GM23338 (cell line): ENCODE measurements around the gene CLCF1. TPM values are rescaled to one million over a fixed set of nuclear protein-coding genes. Genes with fewer than 3 reads are reported as not detected.

Experiments
- ATAC-seq: fragments of 200-7000 bp; cut with Tn5 transposase; 3 replicates; pipeline ENCODE4 v1.9.1; 2020
- DNase-seq: peaks from one replicate; pipeline ENCODE4 v3.0.0-alpha.2; 2015; ENCODE audit warnings: low spot score
- H2AFZ ChIP-seq: fragments of 200-600 bp; sonication (generic); 2 replicates; pipeline ENCODE4 v1.8.0; 2016; ENCODE audit warnings: antibody characterized with exemption, mild to moderate bottlenecking, moderate library complexity
- H3F3A ChIP-seq: fragments of 200-600 bp; sonication (generic); replicated peaks from 2 replicates; pipeline ENCODE4 v1.8.0; 2017; ENCODE audit warnings: antibody characterized with exemption, mixed run types, low read depth
- H3K27ac ChIP-seq: fragments of 200-600 bp; sonication (generic); 2 replicates; pipeline ENCODE4 v1.6.1; 2016; ENCODE audit warnings: low read depth
- H3K27me3 ChIP-seq: fragments of 200-600 bp; sonication (generic); 2 replicates; pipeline ENCODE4 v1.8.0; 2016; ENCODE audit warnings: mild to moderate bottlenecking, mixed run types, moderate library complexity; ENCODE audit not compliant: insufficient read depth
- H3K36me3 ChIP-seq: fragments of 200-600 bp; sonication (generic); 2 replicates; pipeline ENCODE4 v1.8.0; 2016; ENCODE audit warnings: mild to moderate bottlenecking; ENCODE audit not compliant: insufficient read depth
- H3K4me1 ChIP-seq: fragments of 200-600 bp; sonication (generic); 2 replicates; pipeline ENCODE4 v1.8.0; 2016; ENCODE audit warnings: mild to moderate bottlenecking, moderate library complexity; ENCODE audit not compliant: insufficient read depth
- H3K4me2 ChIP-seq: fragments of 200-600 bp; sonication (generic); 2 replicates; pipeline ENCODE4 v1.7.1; 2017; ENCODE audit warnings: mixed run types
- H3K4me3 ChIP-seq: fragments of 200-600 bp; sonication (generic); 2 replicates; pipeline ENCODE4 v1.6.1; 2016; ENCODE audit warnings: mixed run types
- H3K79me2 ChIP-seq: fragments of 200-600 bp; sonication (generic); replicated peaks from 2 replicates; pipeline ENCODE4 v1.8.0; 2017; ENCODE audit warnings: mild to moderate bottlenecking; ENCODE audit not compliant: insufficient read depth
- H3K9me2 ChIP-seq: fragments of 200-600 bp; sonication (generic); 2 replicates; pipeline ENCODE4 v1.8.0; 2017; ENCODE audit not compliant: insufficient read depth
- H4K20me1 ChIP-seq: fragments of 200-600 bp; sonication (generic); replicated peaks from 2 replicates; pipeline ENCODE4 v1.8.0; 2017; ENCODE audit warnings: mild to moderate bottlenecking; ENCODE audit not compliant: insufficient read depth
- H3K27ac Mint-ChIP-seq: 2 replicates; pipeline ENCODE4 v1.8.0; 2020; ENCODE audit warnings: inconsistent platforms, mild to moderate bottlenecking, moderate library complexity, mixed read lengths
- H3K27me3 Mint-ChIP-seq: 3 replicates; pipeline ENCODE4 v1.8.0; 2022; ENCODE audit warnings: low read depth, mild to moderate bottlenecking, moderate library complexity, mixed read lengths, inconsistent platforms; ENCODE audit not compliant: insufficient read depth, poor library complexity
- H3K36me3 Mint-ChIP-seq: 3 replicates; pipeline ENCODE4 v1.8.0; 2021; ENCODE audit warnings: low read depth, mild to moderate bottlenecking, inconsistent platforms, moderate library complexity, mixed read lengths
- H3K4me1 Mint-ChIP-seq: 3 replicates; pipeline ENCODE4 v1.8.0; 2020; ENCODE audit warnings: mild to moderate bottlenecking, inconsistent platforms, mixed read lengths
- H3K4me3 Mint-ChIP-seq: 3 replicates; pipeline ENCODE4 v1.8.0; 2021; ENCODE audit warnings: moderate library complexity, mild to moderate bottlenecking, inconsistent platforms, mixed read lengths
- H3K9me3 Mint-ChIP-seq: 3 replicates; pipeline ENCODE4 v1.8.0; 2020; ENCODE audit warnings: moderate library complexity, mild to moderate bottlenecking, inconsistent platforms, mixed read lengths
- ETS1 ChIP-seq: IDR thresholded peaks from 2 replicates; pipeline ENCODE4 v1.6.1; 2016; ENCODE audit warnings: antibody characterized with exemption
- EZH2 ChIP-seq: fragments of 200-600 bp; sonication (generic); IDR thresholded peaks from one replicate; pipeline ENCODE4 v1.8.0; 2017; ENCODE audit warnings: antibody characterized with exemption, mild to moderate bottlenecking, low read depth; ENCODE audit not compliant: unreplicated experiment
- EZH2phosphoT487 ChIP-seq: fragments of 200-600 bp; sonication (generic); IDR thresholded peaks from one replicate; pipeline ENCODE4 v1.8.1; 2018; ENCODE audit warnings: antibody characterized with exemption; ENCODE audit not compliant: unreplicated experiment
- POLR2AphosphoS5 ChIP-seq: IDR thresholded peaks from 2 replicates; pipeline ENCODE4 v1.6.1; 2016; ENCODE audit warnings: antibody characterized with exemption, low read depth
- STAT1 ChIP-seq: IDR thresholded peaks from one replicate; pipeline ENCODE4 v1.6.1; 2016; ENCODE audit warnings: antibody characterized with exemption; ENCODE audit not compliant: unreplicated experiment
- polyA plus RNA-seq: library from polyadenylated mRNA; unstranded; fragments of >200 nt; fragmentation: Nextera tagmentation; extraction: Ambion mirVana; gene quantifications from 2 replicates; pipeline ENCODE4 v1.2.1, GENCODE V29; 2016
- total RNA-seq: library from RNA; depleted of rRNA; stranded (reverse); fragments of >200 nt; shearing (Covaris generic); gene quantifications from 2 replicates; pipeline ENCODE4 v1.2.3, GENCODE V29; 2014
- TF ChIP-seq, protein P1 (sequence below): IDR thresholded peaks from one replicate; pipeline ENCODE4 v1.6.1; 2018; ENCODE audit warnings: antibody characterized with exemption; ENCODE audit not compliant: unreplicated experiment
- TF ChIP-seq, protein P2 (sequence below), 2 experiments: fragments of 200-600 bp in 1 of 2; sonication (generic) in 1 of 2; conservative IDR thresholded peaks; 2 replicates each; pipeline versions ENCODE4 v1.5.1 to v1.6.1; 2016 to 2017; ENCODE audit warnings: antibody characterized with exemption in 2 of 2, low read depth in 2 of 2, mild to moderate bottlenecking in 2 of 2, moderate library complexity in 1 of 2

CLCF1 gene
- total and polyA plus RNA-seq, 2 experiments from 2014 or later: 0.32 TPM; not detected in 1

- peaks cover 48% of the 10 kb centered on the region for H3K4me1 Mint-ChIP-seq
- peak overlapping the region; percentile 88 for H3K4me2 ChIP-seq
- ATAC-seq: peak; percentile 3
These were observed 2.1 kb upstream of the CLCF1 start for GRCh38 chr11:67375320-67376055.

More at GRCh38 chr11:67375320-67376055, 2.1 kb upstream of the CLCF1 start:
- no peaks in the 10 kb centered on the region for H3K36me3 ChIP-seq
- no peaks in the 10 kb centered on the region for H3K9me2 ChIP-seq
- H3K79me2 ChIP-seq: no peaks in the 10 kb centered on the region
- Mint-ChIP-seq H3K27ac (no peak overlapping the region), H3K36me3 (no peaks in the 10 kb centered on the region), H3K27me3 (peaks cover 41% of the 10 kb centered on the region), H3K4me3 (peak overlapping the region; percentile 80), H3K9me3 (no peaks in the 10 kb centered on the region)
- no peak for TF ChIP-seq EZH2phosphoT487
- TF ChIP-seq ETS1: 0 out of 2 replicates have a peak, but pooled peaks have one; percentile 29
- no peak for TF ChIP-seq STAT1
- TF ChIP-seq EZH2: peak; percentile 71
- TF ChIP-seq, protein P1, sequence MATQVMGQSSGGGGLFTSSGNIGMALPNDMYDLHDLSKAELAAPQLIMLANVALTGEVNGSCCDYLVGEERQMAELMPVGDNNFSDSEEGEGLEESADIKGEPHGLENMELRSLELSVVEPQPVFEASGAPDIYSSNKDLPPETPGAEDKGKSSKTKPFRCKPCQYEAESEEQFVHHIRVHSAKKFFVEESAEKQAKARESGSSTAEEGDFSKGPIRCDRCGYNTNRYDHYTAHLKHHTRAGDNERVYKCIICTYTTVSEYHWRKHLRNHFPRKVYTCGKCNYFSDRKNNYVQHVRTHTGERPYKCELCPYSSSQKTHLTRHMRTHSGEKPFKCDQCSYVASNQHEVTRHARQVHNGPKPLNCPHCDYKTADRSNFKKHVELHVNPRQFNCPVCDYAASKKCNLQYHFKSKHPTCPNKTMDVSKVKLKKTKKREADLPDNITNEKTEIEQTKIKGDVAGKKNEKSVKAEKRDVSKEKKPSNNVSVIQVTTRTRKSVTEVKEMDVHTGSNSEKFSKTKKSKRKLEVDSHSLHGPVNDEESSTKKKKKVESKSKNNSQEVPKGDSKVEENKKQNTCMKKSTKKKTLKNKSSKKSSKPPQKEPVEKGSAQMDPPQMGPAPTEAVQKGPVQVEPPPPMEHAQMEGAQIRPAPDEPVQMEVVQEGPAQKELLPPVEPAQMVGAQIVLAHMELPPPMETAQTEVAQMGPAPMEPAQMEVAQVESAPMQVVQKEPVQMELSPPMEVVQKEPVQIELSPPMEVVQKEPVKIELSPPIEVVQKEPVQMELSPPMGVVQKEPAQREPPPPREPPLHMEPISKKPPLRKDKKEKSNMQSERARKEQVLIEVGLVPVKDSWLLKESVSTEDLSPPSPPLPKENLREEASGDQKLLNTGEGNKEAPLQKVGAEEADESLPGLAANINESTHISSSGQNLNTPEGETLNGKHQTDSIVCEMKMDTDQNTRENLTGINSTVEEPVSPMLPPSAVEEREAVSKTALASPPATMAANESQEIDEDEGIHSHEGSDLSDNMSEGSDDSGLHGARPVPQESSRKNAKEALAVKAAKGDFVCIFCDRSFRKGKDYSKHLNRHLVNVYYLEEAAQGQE: peak; percentile 6
- TF ChIP-seq, protein P2, sequence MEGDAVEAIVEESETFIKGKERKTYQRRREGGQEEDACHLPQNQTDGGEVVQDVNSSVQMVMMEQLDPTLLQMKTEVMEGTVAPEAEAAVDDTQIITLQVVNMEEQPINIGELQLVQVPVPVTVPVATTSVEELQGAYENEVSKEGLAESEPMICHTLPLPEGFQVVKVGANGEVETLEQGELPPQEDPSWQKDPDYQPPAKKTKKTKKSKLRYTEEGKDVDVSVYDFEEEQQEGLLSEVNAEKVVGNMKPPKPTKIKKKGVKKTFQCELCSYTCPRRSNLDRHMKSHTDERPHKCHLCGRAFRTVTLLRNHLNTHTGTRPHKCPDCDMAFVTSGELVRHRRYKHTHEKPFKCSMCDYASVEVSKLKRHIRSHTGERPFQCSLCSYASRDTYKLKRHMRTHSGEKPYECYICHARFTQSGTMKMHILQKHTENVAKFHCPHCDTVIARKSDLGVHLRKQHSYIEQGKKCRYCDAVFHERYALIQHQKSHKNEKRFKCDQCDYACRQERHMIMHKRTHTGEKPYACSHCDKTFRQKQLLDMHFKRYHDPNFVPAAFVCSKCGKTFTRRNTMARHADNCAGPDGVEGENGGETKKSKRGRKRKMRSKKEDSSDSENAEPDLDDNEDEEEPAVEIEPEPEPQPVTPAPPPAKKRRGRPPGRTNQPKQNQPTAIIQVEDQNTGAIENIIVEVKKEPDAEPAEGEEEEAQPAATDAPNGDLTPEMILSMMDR (conservative IDR thresholded peaks at IDR 0.05; ENCODE audit: low read depth in 2 of 2): no peak
- 0 out of 2 replicates have a peak, but pooled peaks have one; percentile 17 for TF ChIP-seq POLR2AphosphoS5
- H3K27ac ChIP-seq: no peak overlapping the region
- peak overlapping the region; percentile 96 for H2AFZ ChIP-seq
- H3F3A ChIP-seq: peaks cover 4% of the 10 kb centered on the region; the same call in 1 of the 2 replicates
- H3K27me3 ChIP-seq: peaks cover 78% of the 10 kb centered on the region
- H4K20me1 ChIP-seq: no peaks in the 10 kb centered on the region
- peak overlapping the region; percentile 59 for H3K4me3 ChIP-seq
- peaks cover 37% of the 10 kb centered on the region for H3K4me1 ChIP-seq
- DNase-seq: peak; percentile 64
